Activated CD8-positive, alpha-beta memory T cell treated with anti-CD3 and anti-CD28 coated beads for 36 hours (primary cell): Measurements from ENCODE around the gene KLHDC8A. TPM values are rescaled to one million over a fixed set of nuclear protein-coding genes. Genes with fewer than 3 reads are reported as not detected.

ENCODE experiments used
- CTCF ChIA-PET: fragments of 350-600 bp; sonication (Branson Sonifier 250); formaldehyde crosslinking; loops from one replicate; lab custom pipeline; 2021; ENCODE audit warnings: antibody characterized with exemption; lab: Charles Lee
- POLR2A ChIA-PET: fragments of 350-600 bp; sonication (Branson Sonifier 250); formaldehyde crosslinking; loops from one replicate; lab custom pipeline; 2021; ENCODE audit warnings: antibody characterized with exemption; lab: Charles Lee
- total RNA-seq, 2 experiments: library from RNA; stranded (reverse); gene quantifications; one replicate each; pipeline ENCODE4 v1.2.3, GENCODE V29; 2021

The KLHDC8A gene
- total RNA-seq, 2 experiments from 2014 or later: not detected

GRCh38 chr1:205351984-205352713 lies 4.6 kb downstream of the KLHDC8A start:
- ChIA-PET POLR2A (no interaction called here), CTCF (interaction anchor here (1.2 to 4.6 kb wide), 5 partner anchors 16 to 306 kb away, joined by 4 to 28 read pairs (median 12); no protein-coding TSS in a partner anchor)

DNA sequence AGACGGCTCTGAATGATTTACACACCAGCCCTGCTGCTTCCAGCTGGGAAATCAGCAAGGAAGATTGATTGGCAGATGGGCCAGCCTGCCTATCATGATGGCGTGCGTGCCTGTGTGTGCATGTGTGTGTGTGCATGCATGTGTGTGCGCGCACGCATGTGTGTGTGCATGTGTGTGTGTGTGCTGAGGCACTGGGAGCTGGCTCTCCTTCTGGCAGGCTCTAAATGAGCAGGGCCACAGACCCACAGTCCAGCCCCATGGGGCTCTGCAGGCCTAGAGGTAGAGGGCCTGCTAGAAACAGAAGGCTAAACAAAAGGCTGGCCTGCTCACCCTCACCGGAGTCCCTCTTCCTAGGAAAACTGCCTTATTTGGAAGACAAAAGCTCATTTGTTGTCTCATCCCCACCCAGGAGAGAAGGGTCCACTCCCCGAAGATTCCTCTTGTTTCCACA lies 6.0 kb downstream of the KLHDC8A start:
- CTCF ChIA-PET: interaction anchor here (0.9 to 1.5 kb wide), 6 partner anchors 15 to 137 kb away, joined by 3 to 6 read pairs (median 3); no protein-coding TSS in a partner anchor
- POLR2A ChIA-PET: no interaction called here

GRCh38 chr1:205350124-205350523 lies 6.6 kb downstream of the KLHDC8A start:
- ChIA-PET POLR2A (no interaction called here), CTCF (interaction anchor here (0.9 to 1.5 kb wide), 5 partner anchors 15 to 138 kb away, joined by 3 to 6 read pairs (median 3); no protein-coding TSS in a partner anchor)

DNA sequence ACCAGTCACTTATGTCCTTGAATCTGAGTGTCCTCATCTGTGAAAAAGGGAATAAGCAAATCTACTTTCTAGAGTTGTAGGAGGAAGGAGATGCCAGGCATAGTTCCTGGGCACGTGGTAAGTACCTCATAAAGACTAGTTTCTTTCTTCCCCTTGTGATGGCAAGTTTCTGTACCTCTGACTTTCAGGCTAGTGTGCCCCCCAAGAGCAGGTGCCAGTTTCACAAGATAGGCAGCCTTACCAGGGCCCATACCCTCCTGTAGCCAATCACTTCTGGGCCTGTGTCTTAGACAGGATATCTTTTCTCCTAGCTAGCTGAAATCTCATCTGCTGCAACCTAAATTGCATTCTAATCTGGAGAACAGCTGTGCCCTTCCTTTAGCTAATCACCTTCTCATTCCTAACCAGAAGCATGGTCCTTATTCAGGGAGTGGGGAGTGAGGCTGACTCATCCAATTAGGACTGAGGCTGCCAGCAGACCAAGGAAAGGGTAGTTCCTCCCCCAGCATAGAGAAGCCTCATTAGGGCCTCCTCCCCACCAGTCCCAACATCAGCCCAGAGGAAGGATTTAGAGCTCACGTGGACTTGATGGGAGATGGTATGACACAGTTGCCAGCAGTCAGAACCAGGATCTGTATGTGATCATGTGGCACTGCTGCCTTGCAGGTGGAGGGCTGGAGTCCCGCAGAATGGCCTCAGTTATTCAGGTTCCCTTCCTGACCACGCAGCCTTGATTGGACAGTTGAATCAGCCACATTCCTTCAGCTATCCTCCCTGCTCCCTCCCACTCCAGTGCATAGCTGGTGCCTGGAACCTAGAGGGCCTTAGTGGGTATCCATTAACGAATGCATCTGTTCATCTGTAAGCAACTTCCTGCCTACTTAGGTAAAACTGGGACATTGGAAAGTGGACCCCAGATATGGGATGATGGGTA lies 7.9 kb downstream of the KLHDC8A start:
- ChIA-PET POLR2A (no interaction called here), CTCF (interaction anchor here (0.6 to 1.6 kb wide), 3 partner anchors 12 to 61 kb away, joined by 3 to 5 read pairs (median 3); no protein-coding TSS in a partner anchor)

DNA sequence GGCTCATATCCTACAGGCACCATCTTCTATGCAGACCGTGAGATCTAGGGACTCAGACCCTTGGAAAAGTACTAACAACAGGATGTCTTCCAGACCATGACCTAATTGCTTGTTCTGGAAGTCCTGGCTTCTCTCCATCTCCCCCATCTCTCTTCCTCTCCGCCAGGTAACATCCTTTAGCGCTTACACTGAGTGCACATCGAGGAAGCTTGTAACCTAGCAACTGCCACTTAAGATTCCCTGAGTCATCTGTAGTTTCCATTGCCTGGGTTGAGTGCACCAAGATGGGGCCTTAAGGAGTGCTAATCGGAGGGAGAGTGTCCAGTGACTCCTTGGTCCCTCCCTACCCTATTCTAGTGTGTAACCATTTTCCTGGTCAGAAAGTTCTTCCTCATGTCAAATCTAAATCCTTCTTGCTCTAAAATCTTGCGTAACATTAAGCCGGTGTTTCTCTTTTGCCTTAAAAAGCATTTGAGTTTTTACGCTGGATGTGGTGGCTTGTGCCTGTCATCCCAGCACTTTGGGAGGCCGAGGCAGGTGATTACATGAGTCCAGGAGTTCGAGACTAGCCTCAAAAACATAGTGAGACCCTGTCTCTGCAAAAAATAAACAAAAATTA lies 9.7 kb downstream of the KLHDC8A start:
- ChIA-PET CTCF (no interaction called here), POLR2A (no interaction called here)

DNA sequence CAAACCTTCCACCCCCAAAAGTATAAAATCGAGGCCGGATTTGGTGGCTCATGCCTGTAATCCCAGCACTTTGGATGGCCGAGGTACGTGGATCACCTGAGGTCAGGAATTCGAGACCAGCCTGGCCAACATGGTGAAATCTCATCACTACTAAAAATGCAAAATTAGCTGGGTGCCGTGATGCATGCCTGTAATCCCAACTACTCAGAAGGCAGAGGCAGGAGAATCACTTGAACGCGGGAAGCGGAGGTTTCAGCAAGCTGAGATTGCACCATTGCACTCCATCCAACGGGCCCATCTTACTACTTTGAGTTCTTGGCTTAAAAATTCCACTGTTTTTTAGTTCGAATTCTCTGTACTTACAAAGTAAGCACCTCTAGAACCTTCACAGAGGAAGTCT lies 11.0 kb downstream of the KLHDC8A start:
- POLR2A ChIA-PET: interaction anchor here (0.7 kb wide), 1 partner anchor 246 kb away, joined by 3 read pairs; no protein-coding TSS in a partner anchor

DNA sequence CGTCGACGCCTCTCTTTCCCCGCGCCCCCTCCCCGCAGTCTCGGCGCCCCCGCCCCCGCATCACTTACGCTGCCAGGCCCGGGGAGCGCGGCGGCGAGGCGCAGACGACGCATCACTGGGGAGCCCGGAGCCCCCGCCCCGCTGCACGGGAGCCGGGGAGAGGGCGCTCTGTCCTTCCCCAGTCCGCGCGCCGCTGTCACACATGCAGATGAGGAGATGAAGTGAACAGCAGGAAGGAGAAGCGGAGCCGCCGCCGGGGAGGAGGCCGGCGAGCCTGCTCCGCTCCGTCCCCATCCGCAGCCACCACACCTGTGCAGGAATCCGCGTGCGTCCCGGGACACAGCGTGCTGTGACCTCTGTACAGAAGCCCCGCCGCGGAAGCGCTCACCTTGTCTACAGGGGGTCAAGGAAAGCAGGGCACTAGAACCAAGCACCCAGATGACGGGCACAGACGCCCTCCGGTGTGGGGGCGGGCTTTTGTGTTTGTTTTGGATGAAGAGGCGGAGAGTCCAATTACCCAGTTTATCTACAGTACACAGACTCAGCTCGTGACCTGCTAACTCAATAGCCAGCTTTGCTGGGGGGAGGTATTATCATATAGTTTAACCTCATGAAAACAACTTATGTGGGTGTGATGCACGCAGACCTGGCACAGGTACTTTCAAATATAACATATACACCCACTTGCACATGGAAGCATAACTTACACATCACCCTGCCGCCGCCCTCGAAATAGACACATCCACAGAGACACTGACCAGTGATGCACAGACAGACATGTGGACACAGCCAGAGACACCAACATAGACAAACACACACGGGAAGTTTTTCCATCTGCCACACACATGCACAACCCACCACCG lies 12.4 kb downstream of the KLHDC8A start:
- ChIA-PET POLR2A (no interaction called here), CTCF (interaction anchor here (0.5 to 2.6 kb wide), 4 partner anchors 8 to 162 kb away, joined by 4 to 8 read pairs (median 4); no protein-coding TSS in a partner anchor)

More for the DNA sequence above, 11.0 kb downstream of the KLHDC8A start:
- CTCF ChIA-PET: interaction anchor here (1.0 kb wide), 1 partner anchor 20 kb away, joined by 3 read pairs; no protein-coding TSS in a partner anchor

- ChIA-PET CTCF (interaction anchor here (1.8 to 2.6 kb wide), 2 partner anchors 9 to 18 kb away, joined by 5 to 8 read pairs; no protein-coding TSS in a partner anchor), POLR2A (no interaction called here)
Measured at GRCh38 chr1:205343431-205344065, 13.2 kb downstream of the KLHDC8A start.

- CTCF ChIA-PET: interaction anchor here (1.8 to 2.6 kb wide), 3 partner anchors 8 to 18 kb away, joined by 5 to 8 read pairs (median 6); no protein-coding TSS in a partner anchor
- POLR2A ChIA-PET: no interaction called here
Measured at GRCh38 chr1:205342986-205343385, 13.7 kb downstream of the KLHDC8A start.

DNA sequence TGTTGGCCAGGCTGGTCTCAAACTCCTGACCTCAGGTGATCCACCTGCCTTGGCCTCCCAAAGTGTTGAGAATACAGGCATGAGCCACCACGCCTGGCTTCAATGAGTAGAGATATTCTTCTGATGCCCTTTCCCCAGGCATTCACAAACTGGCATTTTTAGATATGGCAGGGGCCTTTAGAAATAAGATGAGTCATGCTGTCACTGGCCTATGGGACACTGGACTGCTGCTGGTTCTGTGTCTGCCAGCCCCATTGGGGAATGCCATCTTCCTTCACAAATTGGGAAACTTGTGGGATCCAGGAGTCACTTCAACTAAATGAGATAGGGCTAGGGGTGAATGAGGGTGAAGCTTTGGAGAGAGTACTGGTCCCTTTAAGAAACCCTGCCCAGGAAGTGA lies 16.0 kb downstream of the KLHDC8A start:
- ChIA-PET CTCF (interaction anchor here (1.8 to 2.1 kb wide), 2 partner anchors 13 to 90 kb away, joined by 4 to 6 read pairs; no protein-coding TSS in a partner anchor), POLR2A (no interaction called here)

DNA sequence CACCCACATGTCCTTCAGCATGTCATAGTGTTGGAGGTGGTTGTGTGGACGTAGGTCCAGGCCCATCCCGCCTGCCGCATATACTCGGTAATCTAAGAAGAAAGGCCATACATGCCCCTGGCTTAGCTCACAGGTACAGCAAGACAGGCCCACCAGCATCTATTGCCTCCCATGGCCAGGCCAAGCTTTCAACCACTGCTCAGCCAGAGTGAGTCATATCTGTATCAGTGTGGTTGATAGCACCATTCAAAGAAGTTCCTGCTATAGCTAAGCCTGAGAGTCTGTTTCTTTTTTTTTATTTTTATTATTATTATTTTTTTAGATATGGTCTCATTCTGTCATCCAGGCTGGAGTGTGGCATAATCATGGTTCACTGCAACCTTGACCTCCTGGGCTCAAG lies 17.0 kb downstream of the KLHDC8A start:
- ChIA-PET POLR2A (interaction anchor here (0.6 kb wide), 1 partner anchor 22 kb away, joined by 3 read pairs; no protein-coding TSS in a partner anchor), CTCF (interaction anchor here (1.0 to 1.8 kb wide), 7 partner anchors 14 to 184 kb away, joined by 3 to 9 read pairs (median 4); no protein-coding TSS in a partner anchor)

DNA sequence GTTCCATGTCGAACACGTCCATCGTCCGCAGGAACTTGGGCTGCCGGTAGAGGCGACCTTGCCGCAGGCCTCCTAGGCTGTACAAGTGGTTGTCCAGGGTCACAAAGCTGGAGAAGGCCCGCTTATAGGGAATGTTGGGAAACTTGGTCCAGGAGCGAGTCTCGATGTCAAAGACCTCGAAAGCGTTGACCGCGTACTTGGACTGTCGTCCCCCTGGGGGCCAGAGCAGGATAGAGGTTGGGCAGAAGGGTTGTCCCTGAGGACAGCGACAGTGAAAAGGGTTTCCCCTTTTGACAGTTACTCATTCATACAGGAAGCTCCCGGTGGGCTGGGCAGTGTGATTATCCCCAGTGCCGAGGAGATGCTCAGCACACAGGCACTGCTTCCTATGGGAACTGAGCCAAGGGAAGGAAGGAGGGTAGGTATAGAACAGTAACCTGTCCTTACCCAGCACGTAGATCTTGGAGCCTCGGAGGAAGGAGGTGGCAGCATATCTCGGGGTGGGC lies 17.5 kb downstream of the KLHDC8A start:
- CTCF ChIA-PET: interaction anchor here (1.0 to 1.8 kb wide), 7 partner anchors 14 to 185 kb away, joined by 3 to 9 read pairs (median 4); no protein-coding TSS in a partner anchor
- POLR2A ChIA-PET: no interaction called here

- POLR2A ChIA-PET: no interaction called here
Measured at GRCh38 chr1:205338011-205338410, 18.7 kb downstream of the KLHDC8A start.

GRCh38 chr1:205337481-205337880 lies 19.2 kb downstream of the KLHDC8A start:
- CTCF ChIA-PET: interaction anchor here (0.9 to 5.7 kb wide), 7 partner anchors 12 to 191 kb away, joined by 3 to 41 read pairs (median 12); no protein-coding TSS in a partner anchor
- POLR2A ChIA-PET: no interaction called here

More at GRCh38 chr1:205338011-205338410, 18.7 kb downstream of the KLHDC8A start:
- CTCF ChIA-PET: interaction anchor here (1.1 to 5.7 kb wide), 5 partner anchors 13 to 186 kb away, joined by 5 to 41 read pairs (median 22); no protein-coding TSS in a partner anchor

DNA sequence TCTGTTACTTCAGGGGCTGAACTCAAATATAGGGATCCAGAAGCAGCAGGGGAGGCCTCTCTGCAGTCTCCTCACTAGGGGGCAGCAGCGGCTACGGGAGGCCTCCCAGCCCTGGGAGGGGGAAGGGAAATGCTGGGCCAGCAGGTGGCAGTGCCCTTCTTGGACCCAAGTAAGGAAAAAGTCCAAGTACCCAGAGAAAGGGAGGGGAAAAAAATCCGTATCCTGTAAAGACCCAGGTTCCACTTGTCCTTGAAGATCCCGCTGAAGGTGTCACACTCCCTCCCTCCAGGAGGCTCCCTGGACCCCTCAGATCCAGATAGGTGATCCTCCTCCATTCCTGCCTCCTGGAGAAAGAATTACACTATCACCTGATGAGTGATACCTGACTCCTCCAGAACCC lies 21.0 kb downstream of the KLHDC8A start:
- ChIA-PET CTCF (interaction anchor here (0.6 to 5.7 kb wide), 31 partner anchors 8 to 193 kb away, joined by 3 to 41 read pairs (median 4); partner anchors contain the start of gene NUAK2), POLR2A (no interaction called here)

- ChIA-PET CTCF (interaction anchor here (0.6 to 1.3 kb wide), 4 partner anchors 13 to 206 kb away, joined by 3 to 10 read pairs (median 3); no protein-coding TSS in a partner anchor), POLR2A (no interaction called here)
Measured at GRCh38 chr1:205332015-205332791, 24.5 kb downstream of the KLHDC8A start.
